Epidermal melanocyte (primary cell): ENCODE data around the gene SEC24C.
"Not testable (repeated sequence)": the region's sequence is repeated elsewhere in the genome, so short reads cannot be mapped to it uniquely, and the experiment has no call there.

Experiments used
- DNase-seq: peaks from one replicate; pipeline ENCODE4 v3.0.0; 2011; ENCODE audit warnings: low spot score; ENCODE audit not compliant: insufficient read length

The SEC24C gene

GRCh38 chr10:73789659-73790055 lies 45.5 kb downstream of the SEC24C start:
- DNase-seq: no peak

- no peak for DNase-seq
Measured at GRCh38 chr10:73790886-73791625, 46.9 kb downstream of the SEC24C start.

GRCh38 chr10:73791871-73792400 lies 47.8 kb downstream of the SEC24C start:
- DNase-seq: no peak

- no peak for DNase-seq
Measured at GRCh38 chr10:73793456-73793855, 49.3 kb downstream of the SEC24C start.

GRCh38 chr10:73795491-73795890 lies 51.3 kb downstream of the SEC24C start:
- not testable (repeated sequence) for DNase-seq

GRCh38 chr10:73796035-73796434 lies 51.9 kb downstream of the SEC24C start:
- DNase-seq: not testable (repeated sequence)

DNA sequence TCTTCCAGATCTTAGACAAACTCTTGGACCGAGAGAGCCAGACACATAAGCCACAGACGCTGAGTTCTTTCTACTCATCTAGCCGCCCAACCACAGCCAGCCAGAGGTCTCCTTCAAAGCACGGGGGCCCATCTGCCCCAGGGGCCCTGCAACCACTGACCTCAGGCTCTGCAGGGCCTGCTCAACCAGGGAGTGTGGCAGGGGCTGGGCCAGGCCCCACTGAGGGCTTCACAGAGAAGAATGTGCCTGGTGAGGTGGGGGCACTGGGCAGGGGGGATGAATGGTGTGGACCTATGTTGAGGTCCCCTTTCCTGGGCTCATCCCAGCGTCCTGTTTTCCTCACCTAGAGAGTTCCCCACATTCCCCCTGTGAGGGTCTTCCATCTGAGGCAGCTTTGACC lies 52.6 kb downstream of the SEC24C start:
- no peak for DNase-seq

DNA sequence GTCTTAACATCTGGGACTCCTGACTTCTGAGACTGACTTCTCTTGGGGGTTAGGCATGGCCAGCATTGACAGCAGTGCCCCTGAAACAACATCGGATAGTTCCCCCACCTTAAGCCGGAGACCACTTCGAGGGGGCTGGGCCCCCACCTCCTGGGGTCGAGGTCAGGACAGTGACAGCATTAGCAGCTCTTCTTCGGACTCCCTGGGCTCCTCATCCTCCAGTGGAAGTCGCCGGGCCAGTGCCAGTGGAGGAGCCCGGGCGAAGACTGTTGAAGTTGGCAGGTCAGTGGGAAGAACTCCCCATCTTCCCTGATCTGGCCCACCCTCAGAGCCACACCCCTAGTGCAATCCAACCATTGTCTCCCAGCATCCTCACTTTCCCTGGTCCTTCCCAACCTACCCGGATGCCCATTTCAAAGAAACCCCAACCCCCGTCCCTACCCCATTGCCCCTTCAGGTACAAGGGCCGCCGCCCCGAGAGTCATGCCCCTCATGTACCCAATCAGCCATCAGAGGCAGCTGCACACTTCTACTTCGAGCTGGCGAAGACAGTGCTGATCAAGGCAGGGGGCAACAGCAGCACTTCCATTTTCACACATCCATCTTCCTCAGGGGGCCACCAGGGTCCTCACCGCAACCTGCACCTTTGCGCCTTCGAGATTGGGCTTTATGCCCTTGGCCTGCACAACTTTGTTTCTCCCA lies 53.3 kb downstream of the SEC24C start:
- DNase-seq: no peak

- no peak for DNase-seq
Measured at GRCh38 chr10:73798087-73798486, 53.9 kb downstream of the SEC24C start.

GRCh38 chr10:73798927-73799560 lies 54.9 kb downstream of the SEC24C start:
- DNase-seq: no peak

DNA sequence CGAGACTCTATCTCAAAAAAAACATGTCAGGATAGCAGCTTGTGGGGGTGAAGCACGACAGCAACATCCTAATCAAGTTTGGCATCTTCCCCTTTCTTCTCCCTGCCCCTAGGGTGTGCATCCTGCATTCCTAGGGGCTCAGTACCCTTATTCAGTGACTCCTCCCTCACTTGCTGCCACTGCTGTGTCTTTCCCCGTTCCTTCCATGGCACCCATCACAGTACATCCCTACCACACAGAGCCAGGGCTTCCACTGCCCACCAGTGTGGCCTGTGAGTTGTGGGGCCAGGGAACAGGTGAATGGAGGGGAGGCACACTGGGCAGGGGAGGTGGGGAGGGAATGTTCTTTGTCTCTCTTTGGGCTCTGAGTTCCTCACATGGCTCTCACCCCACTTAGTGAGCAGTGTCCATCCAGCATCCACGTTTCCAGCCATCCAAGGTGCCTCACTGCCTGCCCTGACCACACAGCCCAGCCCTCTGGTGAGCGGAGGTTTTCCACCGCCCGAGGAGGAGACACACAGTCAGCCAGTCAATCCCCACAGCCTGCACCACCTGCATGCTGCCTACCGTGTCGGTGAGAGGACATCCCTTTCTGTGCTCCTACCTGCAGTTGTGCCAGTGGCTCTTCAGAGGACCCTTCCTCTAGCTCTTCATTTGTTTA lies 55.9 kb downstream of the SEC24C start:
- DNase-seq: no peak

- no peak for DNase-seq
Measured at GRCh38 chr10:73800560-73801252, 56.5 kb downstream of the SEC24C start.

DNA sequence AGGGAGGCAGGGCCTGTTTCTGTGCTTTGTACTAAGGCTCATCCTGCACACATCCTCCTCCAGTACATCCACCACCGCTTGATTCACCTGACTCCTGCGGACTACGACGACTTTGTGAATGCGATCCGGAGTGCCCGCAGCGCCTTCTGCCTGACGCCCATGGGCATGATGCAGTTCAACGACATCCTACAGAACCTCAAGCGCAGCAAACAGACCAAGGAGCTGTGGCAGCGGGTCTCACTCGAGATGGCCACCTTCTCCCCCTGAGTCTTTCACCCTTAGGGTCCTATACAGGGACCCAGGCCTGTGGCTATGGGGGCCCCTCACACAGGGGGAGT lies 57.0 kb downstream of the SEC24C start:
- no peak for DNase-seq

DNA sequence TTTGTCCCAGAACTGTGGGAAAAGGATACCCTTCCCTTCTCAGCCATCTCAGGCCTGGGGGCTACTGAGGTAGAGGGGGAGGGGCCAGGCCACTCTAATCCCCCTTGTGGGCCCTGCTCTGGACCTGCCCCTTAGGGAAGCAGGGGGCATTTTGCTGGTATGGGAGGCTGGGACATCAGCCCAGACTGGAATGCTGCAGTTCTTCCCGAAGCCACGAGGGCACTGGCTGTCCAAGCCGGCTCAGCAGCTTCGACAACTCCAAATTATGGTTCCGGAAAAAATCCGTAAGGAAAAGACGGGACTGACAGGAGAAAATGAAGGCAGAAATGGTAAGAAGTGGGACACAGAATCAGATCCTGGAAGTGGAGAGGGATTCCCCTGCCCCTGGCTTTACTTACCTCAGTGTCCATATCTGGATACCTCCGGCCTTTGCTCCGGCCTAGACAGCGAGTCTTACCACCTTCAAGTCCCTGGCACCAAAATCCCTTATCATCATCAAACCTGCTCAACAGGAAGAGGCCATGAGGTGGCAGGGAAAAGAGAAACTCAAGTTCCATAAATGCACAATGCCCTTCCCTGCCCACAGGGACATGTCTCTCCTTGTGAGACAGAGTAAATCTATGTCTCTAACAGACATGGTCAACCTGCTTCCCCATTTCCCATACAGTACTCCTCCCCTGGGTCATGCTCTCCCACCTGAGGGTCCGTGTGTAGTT lies 58.3 kb downstream of the SEC24C start:
- DNase-seq: no peak

GRCh38 chr10:73803680-73804286 lies 59.6 kb downstream of the SEC24C start:
- no peak for DNase-seq

GRCh38 chr10:73806176-73806950 lies 62.2 kb downstream of the SEC24C start:
- DNase-seq: no peak

DNA sequence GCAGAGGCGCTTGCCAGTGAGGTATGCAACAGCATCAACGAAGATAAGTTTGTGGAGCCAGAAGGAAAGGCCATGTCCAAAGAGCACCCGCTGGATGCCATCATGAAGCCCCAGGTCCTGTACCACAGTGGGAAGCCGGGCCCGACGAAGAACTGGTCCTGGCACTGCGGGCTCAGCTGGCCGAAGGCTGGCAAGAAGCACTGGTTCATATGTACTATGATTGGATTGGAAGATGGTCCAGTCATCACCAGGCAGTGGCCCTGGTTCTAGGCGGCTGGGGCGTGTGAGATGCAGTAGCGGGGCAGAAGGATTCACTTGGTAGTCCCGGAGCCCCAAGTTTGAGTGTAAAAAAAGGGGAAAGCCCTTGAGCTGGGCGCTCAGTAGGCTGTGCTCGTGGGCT lies 63.3 kb downstream of the SEC24C start:
- DNase-seq: no peak

DNA sequence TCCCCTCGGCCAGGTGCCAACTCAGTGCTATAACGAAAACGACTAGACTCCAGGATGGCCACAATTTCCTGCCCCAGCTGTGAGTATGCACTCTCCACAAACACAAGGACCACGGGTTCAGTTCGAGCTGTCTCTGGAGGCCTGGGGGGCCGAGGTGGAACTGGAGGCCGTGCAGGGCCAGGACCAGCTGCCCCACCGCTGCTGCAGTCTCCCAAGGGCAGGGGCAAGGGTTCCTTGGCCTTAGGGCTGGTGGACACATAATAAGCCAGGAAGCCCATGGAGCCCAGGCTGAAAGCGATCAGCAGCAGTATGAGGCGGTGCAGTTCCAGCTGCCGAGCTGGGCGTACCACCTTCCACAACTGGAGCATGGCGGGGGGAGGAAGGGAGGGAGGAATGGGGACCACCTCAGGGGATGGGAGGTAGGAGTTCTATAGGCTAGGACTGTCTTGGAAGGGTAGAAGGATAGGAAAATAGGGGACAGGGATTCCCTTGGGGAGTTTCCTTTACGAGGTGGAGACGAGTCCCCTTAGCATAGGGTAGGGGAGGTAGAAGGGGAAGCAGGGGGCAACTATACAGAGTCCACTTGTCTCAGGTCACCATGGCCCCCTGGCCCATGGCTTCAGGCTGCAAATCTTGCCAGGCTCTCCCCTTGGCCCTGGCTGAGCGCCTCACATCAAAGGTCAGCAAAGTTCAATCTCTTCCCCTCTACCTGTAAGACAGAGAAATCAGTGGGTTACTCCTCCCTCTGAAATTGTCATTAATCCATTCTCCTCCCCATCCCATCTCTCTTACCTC lies 64.0 kb downstream of the SEC24C start:
- DNase-seq: no peak
